A549 (cell line): ENCODE measurements around the gene ICAM2. TPM values are rescaled to one million over a fixed set of nuclear protein-coding genes. Genes with fewer than 3 reads are reported as not detected.

Experiments used
- ATAC-seq, 2 experiments: fragments of 200-7000 bp in 1 of 2; fragments of >200 bp in 1 of 2; cut with Nextera tagmentation in 1 of 2; cut with Tn5 transposase in 1 of 2; 3 replicates each; pipeline versions ENCODE4 v1.8.0 to v1.9.1; 2018 to 2020; ENCODE audit warnings: mild to moderate bottlenecking in 1 of 2, moderate library complexity in 1 of 2
- CTCF ChIA-PET: fragments of 300-600 bp; sonication (Branson Sonifier 250); formaldehyde crosslinking; extraction: SDS; loops from one replicate; lab custom pipeline; 2021; ENCODE audit warnings: antibody characterized with exemption, inconsistent platforms; lab: Yijun Ruan, JAX
- POLR2A ChIA-PET: fragments of 350-600 bp; formaldehyde crosslinking; extraction: SDS; loops from one replicate; lab custom pipeline; 2021; ENCODE audit warnings: antibody characterized with exemption, inconsistent platforms; lab: Yijun Ruan, JAX
- DNase-seq, 2 experiments: peaks; one replicate each; pipeline versions ENCODE4 v3.0.0 to v3.0.0-alpha.2; 2011 to 2016; ENCODE audit warnings: low read depth in 1 of 2, low spot score in 1 of 2
- FAIRE-seq: peaks from 2 replicates; lab custom pipeline; 2011; peaks lifted over from hg19 to GRCh38; lab: Jason Lieb, UNC
- H3K27ac ChIP-seq, 2 experiments: fragments of >200 bp; sonication (Bioruptor Twin); formaldehyde crosslinking; 3 replicates each; pipeline ENCODE4 v1.5.1; 2016 to 2017
- H3K4me1 ChIP-seq: fragments of >200 bp; sonication (Bioruptor Twin); formaldehyde crosslinking; 3 replicates; pipeline ENCODE4 v1.6.1; 2016
- H3K4me2 ChIP-seq: fragments of >200 bp; sonication (Bioruptor Twin); formaldehyde crosslinking; 3 replicates; pipeline ENCODE4 v1.6.1; 2016
- H3K4me3 ChIP-seq: fragments of >200 bp; sonication (Bioruptor Twin); formaldehyde crosslinking; 3 replicates; pipeline ENCODE4 v1.5.1; 2016
- H3K9me3 ChIP-seq: fragments of >200 bp; sonication (Bioruptor Twin); formaldehyde crosslinking; 3 replicates; pipeline ENCODE4 v1.6.1; 2016
- CBX8 ChIP-seq: fragments of 200-600 bp; sonication (generic); IDR thresholded peaks from 2 replicates; pipeline ENCODE4 v1.6.1; 2016
- EHF ChIP-seq: fragments of 250-450 bp; sonication (Bioruptor Pico); IDR thresholded peaks from 2 replicates; pipeline ENCODE4 v1.5.0; 2020; ENCODE audit warnings: mild to moderate bottlenecking
- FOSB ChIP-seq: fragments of 250-450 bp; sonication (Bioruptor Pico); IDR thresholded peaks from 2 replicates; pipeline ENCODE4 v1.5.0; 2020; ENCODE audit warnings: mild to moderate bottlenecking, moderate library complexity
- HEYL ChIP-seq: fragments of 250-450 bp; sonication (Bioruptor Pico); IDR thresholded peaks from 2 replicates; pipeline ENCODE4 v1.8.0; 2021; ENCODE audit warnings: mild to moderate bottlenecking, moderate library complexity
- JUN ChIP-seq, 2 experiments: fragments of >200 bp; sonication (Bioruptor Twin); formaldehyde crosslinking; IDR thresholded peaks; 2 replicates in 1 of 2; 3 replicates in 1 of 2; pipeline ENCODE4 v1.6.1; 2016 to 2017
- KDM5A ChIP-seq: fragments of 200-600 bp; sonication (generic); IDR thresholded peaks from 2 replicates; pipeline ENCODE4 v1.6.1; 2016; ENCODE audit warnings: antibody characterized with exemption, mild to moderate bottlenecking
- PHF8 ChIP-seq: fragments of 200-600 bp; sonication (generic); IDR thresholded peaks from 2 replicates; pipeline ENCODE4 v1.6.1; 2016; ENCODE audit warnings: low read depth, mild to moderate bottlenecking, antibody characterized with exemption, moderate library complexity, borderline replicate concordance
- RAD21 ChIP-seq, 2 experiments: fragments of >200 bp in 1 of 2; sonication (Bioruptor Twin) in 1 of 2; formaldehyde crosslinking in 1 of 2; IDR thresholded peaks in 1 of 2; conservative IDR thresholded peaks in 1 of 2; 2 replicates in 1 of 2; 3 replicates in 1 of 2; pipeline ENCODE4 v1.6.1; 2012 to 2018; ENCODE audit warnings: inconsistent platforms in 1 of 2
- RARB ChIP-seq: fragments of 250-450 bp; sonication (Bioruptor Pico); IDR thresholded peaks from 2 replicates; pipeline ENCODE4 v1.8.0; 2021; ENCODE audit warnings: mild to moderate bottlenecking, moderate library complexity
- SMC3 ChIP-seq: fragments of >200 bp; sonication (Bioruptor Twin); formaldehyde crosslinking; IDR thresholded peaks from 3 replicates; pipeline ENCODE4 v1.6.1; 2018; ENCODE audit warnings: inconsistent platforms
- ZC3H11A ChIP-seq: fragments of 450-650 bp; IDR thresholded peaks from 2 replicates; pipeline ENCODE4 v1.6.1; 2014; ENCODE audit warnings: antibody characterized with exemption, mild to moderate bottlenecking
- WGBS: methylation state at CpG from one replicate; pipeline ENCODE4 v1.1.6; 2017; ENCODE audit errors: missing lambda C conversion rate; 5-methylcytosine and 5-hydroxymethylcytosine counted together
- polyA plus RNA-seq, 4 experiments: library from polyadenylated mRNA; depleted of rRNA in 3 of 4; stranded (reverse); fragments of >200 nt; fragmentation: RNase III in 1 of 4; extraction: RNeasy Plus Mini Kit Qiagen cat#74134 plus additional on column Dnase treatment in 1 of 4; gene quantifications; 2 replicates in 3 of 4; 3 replicates in 1 of 4; pipeline ENCODE4 v1.2.3, GENCODE V29; 2011 to 2017
- TF ChIP-seq, protein P1 (sequence below): fragments of 250-450 bp; sonication (Bioruptor Pico); IDR thresholded peaks from 2 replicates; pipeline ENCODE4 v1.5.0; 2021; ENCODE audit warnings: mild to moderate bottlenecking, moderate library complexity, borderline replicate concordance
- TF ChIP-seq, protein P2 (sequence below): fragments of >200 bp; sonication (Bioruptor Twin); formaldehyde crosslinking; IDR thresholded peaks from 3 replicates; pipeline ENCODE4 v1.5.1; 2016
- TF ChIP-seq, protein P3 (sequence below): IDR thresholded peaks from 2 replicates; pipeline ENCODE4 v1.6.1; 2012

ICAM2 gene
- polyA plus RNA-seq, 2 of the 4 experiments (the other 2 are of a cell fraction) = not detected

DNA sequence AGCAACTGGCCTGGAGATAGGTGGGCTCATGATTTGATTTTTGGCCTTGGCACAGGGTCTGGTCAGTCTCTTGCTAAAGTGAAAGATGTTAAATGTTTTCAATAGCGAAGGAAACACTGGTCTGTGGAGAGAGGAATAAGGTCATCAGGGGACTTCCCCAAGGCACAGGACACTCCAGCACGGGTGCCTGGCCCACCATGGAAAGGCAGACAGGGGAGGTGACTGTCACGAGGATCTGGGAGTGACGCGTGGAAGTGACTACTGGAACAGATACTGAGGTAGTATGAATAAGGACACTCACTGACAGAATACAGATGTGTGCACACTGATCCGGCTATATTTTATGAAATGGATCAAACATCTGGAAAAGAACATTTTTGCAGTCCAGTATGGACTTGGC, 16.7 kb upstream of the ICAM2 start (continued):
- TF ChIP-seq, protein P1, sequence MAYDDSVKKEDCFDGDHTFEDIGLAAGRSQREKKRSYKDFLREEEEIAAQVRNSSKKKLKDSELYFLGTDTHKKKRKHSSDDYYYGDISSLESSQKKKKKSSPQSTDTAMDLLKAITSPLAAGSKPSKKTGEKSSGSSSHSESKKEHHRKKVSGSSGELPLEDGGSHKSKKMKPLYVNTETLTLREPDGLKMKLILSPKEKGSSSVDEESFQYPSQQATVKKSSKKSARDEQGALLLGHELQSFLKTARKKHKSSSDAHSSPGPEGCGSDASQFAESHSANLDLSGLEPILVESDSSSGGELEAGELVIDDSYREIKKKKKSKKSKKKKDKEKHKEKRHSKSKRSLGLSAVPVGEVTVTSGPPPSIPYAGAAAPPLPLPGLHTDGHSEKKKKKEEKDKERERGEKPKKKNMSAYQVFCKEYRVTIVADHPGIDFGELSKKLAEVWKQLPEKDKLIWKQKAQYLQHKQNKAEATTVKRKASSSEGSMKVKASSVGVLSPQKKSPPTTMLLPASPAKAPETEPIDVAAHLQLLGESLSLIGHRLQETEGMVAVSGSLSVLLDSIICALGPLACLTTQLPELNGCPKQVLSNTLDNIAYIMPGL = no peak
- no peak for TF ChIP-seq KDM5A
- TF ChIP-seq, all 56 proteins: peak for 0

DNA sequence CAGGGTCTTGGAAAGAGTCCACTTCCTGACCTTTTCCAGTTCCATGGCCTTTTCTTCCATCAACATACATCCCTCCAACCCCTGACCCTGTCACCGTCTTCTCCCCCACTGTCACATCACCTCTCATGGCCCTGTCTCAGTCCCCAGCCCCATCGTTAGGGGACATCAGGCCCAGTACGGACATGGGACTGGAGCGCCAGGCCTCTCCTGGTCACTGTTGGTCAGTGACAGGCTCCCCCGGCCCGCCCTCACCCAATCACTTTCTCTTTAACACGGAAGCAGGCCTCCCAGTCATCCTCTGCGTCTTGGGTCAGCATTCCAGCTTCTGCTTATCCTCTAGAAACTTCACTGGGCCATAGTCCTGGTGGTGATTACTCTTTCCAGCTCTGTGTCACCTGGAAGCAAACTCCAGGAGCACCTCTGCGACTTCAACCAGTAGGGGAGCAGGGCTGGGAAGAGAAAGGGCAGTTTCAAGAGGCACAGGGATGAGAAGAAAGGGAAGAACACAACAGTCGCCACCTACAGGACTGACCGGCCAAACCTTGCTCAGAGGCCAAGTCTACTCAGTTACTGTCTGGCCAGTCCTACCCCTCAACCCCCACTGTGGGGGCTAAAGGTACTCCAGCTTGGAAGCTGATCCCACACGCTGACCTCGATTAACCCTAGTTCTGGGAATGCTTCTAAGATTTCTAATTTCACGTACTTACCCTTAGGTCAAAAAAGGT, 15.9 kb upstream of the ICAM2 start:
- ChIA-PET POLR2A (no interaction called here), CTCF (interaction anchor here (1.0 to 18.1 kb wide), 6 partner anchors 9 to 96 kb away, joined by 3 to 863 read pairs (median 4); partner anchors contain the start of genes ERN1 and ICAM2)
- Histone ChIP-seq H3K4me3 (no peak overlapping the region), H3K4me2 (no peak overlapping the region), H3K9me3 (no peaks in the 10 kb centered on the region), H3K27ac (no peak overlapping the region), H3K4me1 (no peaks in the 10 kb centered on the region)
- FAIRE-seq (no peak), DNase-seq (peak in 1 of 2 experiments; percentile 46), ATAC-seq (peak; percentile 86 to 90)
- TF ChIP-seq RAD21 (conservative IDR thresholded peaks at IDR 0.05 in 1 of 2, IDR thresholded peaks at IDR 0.05 in 1 of 2) (peak in 1 of 2 experiments; percentile 13; a peak in 1 of 5 replicates), PHF8 (no peak)
- TF ChIP-seq, protein P2, sequence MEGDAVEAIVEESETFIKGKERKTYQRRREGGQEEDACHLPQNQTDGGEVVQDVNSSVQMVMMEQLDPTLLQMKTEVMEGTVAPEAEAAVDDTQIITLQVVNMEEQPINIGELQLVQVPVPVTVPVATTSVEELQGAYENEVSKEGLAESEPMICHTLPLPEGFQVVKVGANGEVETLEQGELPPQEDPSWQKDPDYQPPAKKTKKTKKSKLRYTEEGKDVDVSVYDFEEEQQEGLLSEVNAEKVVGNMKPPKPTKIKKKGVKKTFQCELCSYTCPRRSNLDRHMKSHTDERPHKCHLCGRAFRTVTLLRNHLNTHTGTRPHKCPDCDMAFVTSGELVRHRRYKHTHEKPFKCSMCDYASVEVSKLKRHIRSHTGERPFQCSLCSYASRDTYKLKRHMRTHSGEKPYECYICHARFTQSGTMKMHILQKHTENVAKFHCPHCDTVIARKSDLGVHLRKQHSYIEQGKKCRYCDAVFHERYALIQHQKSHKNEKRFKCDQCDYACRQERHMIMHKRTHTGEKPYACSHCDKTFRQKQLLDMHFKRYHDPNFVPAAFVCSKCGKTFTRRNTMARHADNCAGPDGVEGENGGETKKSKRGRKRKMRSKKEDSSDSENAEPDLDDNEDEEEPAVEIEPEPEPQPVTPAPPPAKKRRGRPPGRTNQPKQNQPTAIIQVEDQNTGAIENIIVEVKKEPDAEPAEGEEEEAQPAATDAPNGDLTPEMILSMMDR = peak; percentile 20; the same call in 1 of the 3 replicates
- 87% methylated on average over 14 of the region's 14 CpGs for WGBS

DNA sequence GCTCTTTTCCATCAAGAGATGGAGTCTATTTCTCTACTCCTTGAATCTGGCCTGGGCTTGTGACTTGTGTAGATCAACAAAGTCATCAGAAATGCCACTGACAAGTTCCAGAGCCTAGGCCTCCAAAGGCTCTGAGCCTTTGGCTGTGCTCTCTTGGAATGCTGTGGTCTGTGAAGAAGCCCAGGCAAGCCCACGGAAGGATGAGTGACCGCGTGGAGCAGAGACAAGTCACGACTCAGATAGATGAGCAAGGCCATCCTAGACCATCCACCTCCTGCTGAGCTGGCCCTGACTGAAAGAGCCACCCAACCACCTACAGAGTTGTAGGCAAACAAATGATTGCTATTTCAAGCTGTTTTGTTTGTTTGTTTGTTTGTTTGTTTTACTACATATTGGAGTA, 11.6 kb upstream of the ICAM2 start:
- POLR2A ChIA-PET = no interaction called here
- no peak for ATAC-seq

DNA sequence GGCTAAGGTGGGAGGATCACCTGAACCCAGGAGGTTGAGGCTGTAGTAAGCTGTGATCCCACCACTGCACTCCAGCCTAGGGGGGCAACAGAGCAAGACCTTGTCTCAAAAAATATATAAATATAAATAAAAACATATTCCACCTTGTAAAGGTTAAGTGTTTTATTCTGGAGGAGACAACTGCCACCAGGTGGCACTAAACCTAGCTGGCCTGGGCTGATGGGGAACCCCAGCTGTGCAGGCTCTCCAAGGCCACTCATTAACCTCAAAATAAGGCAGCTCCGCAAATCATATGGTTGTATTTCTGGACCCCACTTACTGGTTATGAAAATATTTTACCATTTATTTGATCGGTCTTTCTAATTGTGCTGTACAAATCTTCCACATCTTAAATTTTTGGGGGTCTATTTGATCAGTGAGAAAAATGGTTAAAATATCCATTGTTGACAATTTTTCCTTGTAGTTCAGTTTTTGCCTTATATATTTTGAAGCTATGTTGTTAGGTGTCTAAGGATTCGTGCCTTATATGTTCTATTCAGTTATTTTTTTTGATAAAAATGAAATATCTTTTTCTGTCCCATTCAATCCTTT, 8.5 kb upstream of the ICAM2 start:
- Histone ChIP-seq H3K27ac (peak overlapping the region in 1 of 2 experiments; percentile 18; a peak in 2 of 6 replicates), H3K4me2 (no peak overlapping the region), H3K9me3 (no peaks in the 10 kb centered on the region), H3K4me1 (peaks cover 3% of the 10 kb centered on the region; the same call in 1 of the 3 replicates), H3K4me3 (no peak overlapping the region)
- WGBS = 4% methylated on average over 3 of the region's 3 CpGs
- DNase-seq (peak; percentile 68 to 73), FAIRE-seq (no peak), ATAC-seq (peak; percentile 69 to 81; a peak in 5 of 6 replicates)
- POLR2A ChIA-PET = interaction anchor here (0.7 to 2.1 kb wide), 6 partner anchors 54 to 118 kb away, joined by 3 to 19 read pairs (median 4); partner anchors contain the start of gene ERN1
- peak; percentile 99 for TF ChIP-seq SMC3
- TF ChIP-seq RAD21 (conservative IDR thresholded peaks at IDR 0.05 in 1 of 2, IDR thresholded peaks at IDR 0.05 in 1 of 2) = peak; percentile 71 to 91
- TF ChIP-seq, protein P2 = peak; percentile 97
- no peak for TF ChIP-seq EHF
- CTCF ChIA-PET = interaction anchor here (0.6 to 18.1 kb wide), 71 partner anchors 8 to 423 kb away, joined by 3 to 863 read pairs (median 5); partner anchors contain the start of genes CD79B, CSHL1, ERN1 and GH1

More for the DNA sequence above, 11.6 kb upstream of the ICAM2 start:
- DNase-seq (no peak), FAIRE-seq (no peak)
- no peaks in the 10 kb centered on the region for H3K9me3 ChIP-seq
- H3K27ac ChIP-seq = no peak overlapping the region
- TF ChIP-seq ZC3H11A (no peak), HEYL (CRISPR knock-in tag) (no peak), CBX8 (no peak), RARB (CRISPR knock-in tag) (no peak), FOSB (CRISPR knock-in tag) (no peak), JUN (IDR thresholded peaks at IDR 0.05) (no peak), KDM5A (no peak)
- TF ChIP-seq, protein P3, sequence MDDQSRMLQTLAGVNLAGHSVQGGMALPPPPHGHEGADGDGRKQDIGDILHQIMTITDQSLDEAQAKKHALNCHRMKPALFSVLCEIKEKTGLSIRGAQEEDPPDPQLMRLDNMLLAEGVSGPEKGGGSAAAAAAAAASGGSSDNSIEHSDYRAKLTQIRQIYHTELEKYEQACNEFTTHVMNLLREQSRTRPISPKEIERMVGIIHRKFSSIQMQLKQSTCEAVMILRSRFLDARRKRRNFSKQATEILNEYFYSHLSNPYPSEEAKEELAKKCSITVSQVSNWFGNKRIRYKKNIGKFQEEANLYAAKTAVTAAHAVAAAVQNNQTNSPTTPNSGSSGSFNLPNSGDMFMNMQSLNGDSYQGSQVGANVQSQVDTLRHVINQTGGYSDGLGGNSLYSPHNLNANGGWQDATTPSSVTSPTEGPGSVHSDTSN = no peak
- no peak overlapping the region for H3K4me3 ChIP-seq
- H3K4me2 ChIP-seq = no peak overlapping the region
- CTCF ChIA-PET = interaction anchor here (0.7 to 18.1 kb wide), 8 partner anchors 14 to 90 kb away, joined by 3 to 863 read pairs (median 16); partner anchors contain the start of gene ERN1
- WGBS = 63% methylated on average over 4 of the region's 4 CpGs
- H3K4me1 ChIP-seq = peaks cover 3% of the 10 kb centered on the region; the same call in 1 of the 3 replicates
